ENCODE results near the gene CABLES2.

The CABLES2 gene

GRCh38 chr20:62417981-62418708 lies 11.1 kb upstream of the CABLES2 start:
- no peak for DNase-seq

GRCh38 chr20:62416651-62417637 lies 9.9 kb upstream of the CABLES2 start:
- DNase-seq = no peak

GRCh38 chr20:62415354-62416111 lies 8.4 kb upstream of the CABLES2 start:
- no peak for DNase-seq

GRCh38 chr20:62413896-62414481 lies 6.9 kb upstream of the CABLES2 start:
- DNase-seq = no peak

DNA sequence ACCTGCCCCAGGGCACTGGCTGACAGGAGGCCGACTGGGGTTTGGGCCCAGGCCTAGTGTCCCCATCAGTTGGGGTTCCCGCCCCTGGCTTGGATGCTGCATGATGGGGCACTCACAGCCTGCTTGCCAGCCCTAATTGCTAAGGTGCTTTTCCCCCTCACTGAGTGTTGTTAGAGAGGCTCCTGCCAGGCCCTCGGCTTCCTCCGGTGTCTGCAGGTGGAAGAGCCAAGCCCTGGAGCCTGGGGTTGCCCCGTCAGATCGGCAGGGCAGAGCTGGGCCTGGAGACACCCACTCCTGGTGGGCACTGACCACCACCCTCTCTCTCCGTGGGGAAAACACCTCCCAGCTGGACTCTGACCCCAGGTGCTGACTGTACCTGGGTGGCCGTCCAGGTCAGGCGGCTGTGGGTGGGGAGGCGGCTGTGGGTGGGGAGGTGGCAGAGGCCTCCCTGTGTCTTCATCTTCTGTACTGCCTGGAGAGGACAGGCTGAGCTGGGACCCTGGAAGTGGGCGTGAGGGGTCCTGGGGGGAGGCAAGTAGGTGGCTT lies 6.0 kb upstream of the CABLES2 start:
- DNase-seq = no peak

DNA sequence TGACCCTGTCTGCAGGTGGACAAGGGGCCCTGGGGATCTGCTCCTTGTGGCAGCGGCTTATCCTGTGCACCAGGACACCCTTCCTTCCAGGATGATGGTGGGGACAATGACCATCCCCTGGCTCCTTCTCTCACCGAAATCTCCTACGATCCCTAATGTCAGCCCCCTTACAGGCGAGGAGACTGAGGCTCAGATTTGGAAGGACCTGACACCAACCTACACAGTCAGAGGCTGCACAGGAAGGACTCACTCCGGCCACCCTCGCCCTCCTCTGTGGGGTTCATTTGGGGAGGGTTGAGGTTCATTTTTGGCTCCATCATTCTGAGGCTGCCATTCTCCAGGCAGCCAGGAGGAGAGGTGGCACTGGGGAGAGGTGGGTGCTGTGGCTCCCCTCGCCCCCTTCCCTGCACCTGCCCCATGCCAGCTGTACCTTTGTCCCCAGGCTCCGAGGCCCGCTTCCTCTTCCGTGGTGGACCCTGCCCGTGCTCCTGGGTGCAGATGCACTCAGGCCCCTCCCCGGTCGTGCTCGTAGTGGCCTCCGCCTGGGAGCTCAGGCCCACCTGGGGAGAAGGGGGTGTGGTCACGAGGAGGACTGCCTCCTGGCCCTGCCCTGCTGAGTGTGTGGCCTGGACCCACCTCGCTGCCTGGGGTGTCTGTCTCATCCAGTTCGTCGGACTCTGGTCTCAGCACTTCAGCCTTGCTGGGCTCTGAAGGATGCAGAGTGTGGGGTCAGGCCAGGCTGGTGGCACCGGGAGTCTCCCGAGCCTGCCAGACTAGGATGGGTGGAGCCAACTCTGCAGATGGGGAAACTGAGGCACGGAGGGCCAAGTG lies 5.3 kb upstream of the CABLES2 start:
- no peak for DNase-seq

DNA sequence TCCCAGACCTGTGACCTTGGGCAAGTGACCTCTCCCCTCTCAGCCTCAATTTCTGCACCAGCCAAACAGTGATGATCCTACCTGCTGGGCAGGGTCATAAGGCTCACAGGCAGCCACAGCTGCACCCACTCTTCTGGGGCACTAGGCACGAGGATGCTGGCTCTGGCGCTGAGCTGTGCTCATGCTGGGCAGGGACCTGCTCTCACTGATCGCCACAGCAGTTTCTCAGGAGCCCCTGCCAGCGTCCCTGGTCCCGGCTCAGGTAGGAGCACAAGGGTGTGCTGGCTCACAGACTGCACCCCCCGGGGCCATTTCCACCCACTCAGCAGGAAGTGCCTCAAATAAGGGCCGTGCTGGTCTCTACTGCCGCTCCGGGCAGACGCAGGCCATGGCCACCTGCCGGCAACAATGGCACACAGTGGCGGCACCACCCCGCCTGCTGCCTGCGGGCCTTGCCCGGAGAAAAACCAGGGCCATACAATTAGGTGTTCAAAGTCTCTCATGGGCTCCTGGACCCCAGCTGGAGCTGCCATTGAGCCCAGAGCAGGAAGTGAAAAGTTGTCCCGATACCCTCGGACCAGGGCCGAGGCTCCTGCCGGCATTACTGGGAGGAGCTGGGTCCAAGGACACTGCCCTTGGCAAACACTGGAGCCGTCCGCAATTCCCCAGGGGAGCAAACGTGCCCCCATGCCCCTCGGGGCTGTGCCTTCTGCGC lies 4.6 kb upstream of the CABLES2 start:
- no peak for DNase-seq

DNA sequence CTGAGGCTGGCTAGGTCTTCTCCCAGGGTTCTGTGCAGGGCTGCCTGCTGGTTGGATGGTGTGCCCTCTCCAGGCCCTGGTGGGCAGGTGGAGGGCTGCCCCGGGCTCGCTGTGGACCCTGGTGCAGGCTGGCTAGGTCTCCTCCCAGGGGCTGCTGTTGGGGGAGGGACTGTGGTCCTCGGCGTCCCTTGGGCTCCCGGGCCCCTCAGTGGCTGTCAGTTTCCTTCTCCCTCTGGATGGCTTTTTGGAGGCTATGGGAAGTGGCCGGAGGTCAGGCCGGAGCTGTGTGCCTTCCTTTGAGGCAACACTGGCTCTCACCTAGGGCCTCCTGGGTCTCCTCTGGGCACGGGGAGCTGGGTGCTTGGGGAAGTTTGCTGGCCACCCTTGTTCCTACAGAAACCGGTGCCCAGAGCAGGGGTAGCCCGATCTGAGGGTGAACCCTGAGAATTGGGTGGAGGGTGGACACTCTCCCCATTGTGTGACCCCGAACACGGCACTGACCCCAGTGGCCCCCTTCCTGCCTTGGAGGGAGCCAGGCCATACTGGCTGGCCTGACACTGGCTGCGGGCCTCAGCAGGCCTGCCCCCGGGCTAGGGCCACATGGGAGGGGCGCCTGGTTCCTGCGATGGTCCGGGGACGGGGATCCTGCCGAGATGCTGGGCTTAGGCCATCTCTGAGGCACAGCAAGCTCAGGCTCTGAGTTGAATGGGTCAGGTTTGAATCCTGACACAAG lies 3.8 kb upstream of the CABLES2 start:
- DNase-seq = no peak

- peak; percentile 40 to 80 for DNase-seq
Measured at GRCh38 chr20:62409931-62410745, 3.1 kb upstream of the CABLES2 start.

- no peak for DNase-seq
Measured at GRCh38 chr20:62409086-62409853, 2.2 kb upstream of the CABLES2 start.

GRCh38 chr20:62408640-62409039 lies 1.6 kb upstream of the CABLES2 start:
- DNase-seq = peak in 1 of 2 experiments; percentile 32

DNA sequence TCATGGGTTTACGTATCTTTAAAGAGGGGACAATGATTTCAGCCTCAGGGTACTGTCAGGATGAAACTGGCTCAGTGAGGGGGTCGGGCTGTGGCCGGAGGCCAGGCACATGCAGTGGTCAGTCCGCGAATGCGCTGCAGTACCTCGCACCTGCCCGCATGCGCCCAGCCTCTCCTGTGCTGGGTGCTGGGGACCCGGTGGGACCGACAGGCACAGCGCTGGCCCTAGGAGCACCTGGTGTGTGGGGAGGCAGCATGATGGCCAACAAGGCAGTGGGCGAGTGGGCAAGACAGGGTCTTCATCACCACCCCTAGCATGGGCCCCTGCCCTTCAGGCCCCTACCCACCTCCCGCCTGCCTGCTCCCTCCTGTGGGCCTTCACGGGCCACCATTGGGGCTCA lies 970 bp upstream of the CABLES2 start:
- DNase-seq = no peak

GRCh38 chr20:62406635-62407176 lies 379 bp downstream of the CABLES2 start:
- DNase-seq = no peak

DNA sequence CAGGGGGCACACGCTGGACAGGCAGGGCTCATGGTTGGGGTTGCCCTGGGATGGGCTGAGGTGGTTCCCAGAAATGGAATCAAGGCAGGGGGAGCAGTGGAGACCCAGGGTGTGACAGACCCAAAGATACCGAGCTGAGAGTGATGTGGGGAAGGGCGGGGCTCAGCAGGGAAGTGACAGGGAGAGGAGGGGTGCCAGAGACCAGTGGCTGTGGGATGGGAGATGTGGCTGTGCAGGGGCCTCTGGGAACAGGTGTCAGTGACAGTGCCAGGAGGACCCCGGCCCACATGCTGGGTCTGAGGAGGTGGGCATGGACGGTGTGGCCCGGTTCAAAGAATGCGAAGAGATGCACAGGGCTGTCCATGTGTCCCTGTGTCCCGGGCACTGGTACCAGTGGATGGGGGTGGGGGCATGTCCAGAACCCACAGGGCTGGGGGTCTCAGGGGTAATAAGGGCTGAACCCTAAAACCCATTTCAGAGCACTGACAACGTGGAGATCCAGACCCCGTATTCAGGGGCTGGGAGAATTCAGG lies 1.0 kb downstream of the CABLES2 start:
- no peak for DNase-seq

DNA sequence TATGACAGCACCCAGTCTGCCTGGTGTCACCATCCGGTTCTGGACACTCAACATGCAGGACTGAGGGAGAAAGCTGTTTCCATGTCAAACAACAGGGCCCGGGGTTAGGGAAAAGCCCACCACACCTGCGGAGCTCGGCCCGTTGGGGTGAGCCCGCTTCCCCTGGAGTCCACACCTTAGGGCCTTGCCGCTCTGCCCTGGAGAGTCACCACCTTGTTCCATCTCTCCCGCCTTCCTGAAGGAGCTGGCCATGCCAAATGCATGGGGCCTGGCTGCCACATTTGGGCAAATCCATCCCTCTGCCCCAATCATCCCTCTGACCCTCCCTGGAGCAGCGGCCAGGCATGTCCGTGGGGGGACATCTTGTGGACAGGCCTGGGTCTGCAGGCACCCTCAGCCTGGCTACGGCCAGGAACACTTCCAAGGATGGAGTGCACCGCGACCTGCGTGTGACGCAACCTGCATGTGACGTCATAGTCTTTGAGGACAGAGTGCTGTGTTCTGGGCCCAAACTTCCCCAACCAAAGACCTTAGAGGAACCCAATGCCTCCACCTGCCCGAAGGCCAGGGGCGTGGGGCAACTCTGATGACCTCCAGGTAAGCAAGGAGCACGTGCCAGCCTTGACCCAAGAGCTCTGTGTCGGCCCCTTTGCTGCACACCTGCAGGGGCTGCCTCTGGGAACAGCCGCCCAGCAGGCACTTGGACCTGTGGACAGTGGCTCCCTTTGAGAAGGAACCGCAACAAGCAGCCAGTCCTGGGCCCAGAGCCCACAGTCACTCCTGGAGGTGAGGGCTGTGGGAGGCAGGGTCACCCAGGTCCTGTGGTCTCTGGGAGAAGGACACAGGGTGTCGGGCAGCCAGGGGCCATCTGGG lies 1.7 kb downstream of the CABLES2 start:
- peak in 1 of 2 experiments; percentile 53 for DNase-seq

GRCh38 chr20:62404761-62405107 lies 2.4 kb downstream of the CABLES2 start:
- DNase-seq = no peak

GRCh38 chr20:62404112-62404665 lies 2.9 kb downstream of the CABLES2 start:
- DNase-seq = no peak

Measured in NCI-H524 (cell line).